Measurements from ENCODE around the gene CDH12.
"Not testable (repeated sequence)": the region's sequence is repeated elsewhere in the genome, so short reads cannot be mapped to it uniquely, and the experiment has no call there.

The CDH12 gene

GRCh38 chr5:22560147-22560546 lies 293.0 kb downstream of the CDH12 start:
- DNase-seq (ENCODE audit: low read depth), result no peak

GRCh38 chr5:22557251-22557650 lies 295.9 kb downstream of the CDH12 start:
- DNase-seq (ENCODE audit: low read depth), result no peak

GRCh38 chr5:22554475-22554874 lies 298.7 kb downstream of the CDH12 start:
- no peak for DNase-seq (ENCODE audit: low read depth)

- no peak for DNase-seq (ENCODE audit: low read depth)
These were observed 303.1 kb downstream of the CDH12 start for GRCh38 chr5:22549876-22550671.

GRCh38 chr5:22542340-22542739 lies 310.8 kb downstream of the CDH12 start:
- no peak for DNase-seq (ENCODE audit: low read depth)

- DNase-seq (ENCODE audit: low read depth), result no peak
These were observed 312.1 kb downstream of the CDH12 start for GRCh38 chr5:22541037-22541436.

- no peak for DNase-seq (ENCODE audit: low read depth)
These were observed 313.4 kb downstream of the CDH12 start for GRCh38 chr5:22539762-22540161.

GRCh38 chr5:22531986-22532385 lies 321.2 kb downstream of the CDH12 start:
- no peak for DNase-seq (ENCODE audit: low read depth)

- no peak for DNase-seq (ENCODE audit: low read depth)
These were observed 331.6 kb downstream of the CDH12 start for GRCh38 chr5:22521521-22521920.

GRCh38 chr5:22516497-22516896 lies 336.6 kb downstream of the CDH12 start:
- DNase-seq (ENCODE audit: low read depth), result not testable (repeated sequence)

- no peak for DNase-seq (ENCODE audit: low read depth)
These were observed 338.9 kb downstream of the CDH12 start for GRCh38 chr5:22514231-22514630.

- no peak for DNase-seq (ENCODE audit: low read depth)
These were observed 347.3 kb downstream of the CDH12 start for GRCh38 chr5:22505891-22506290.

GRCh38 chr5:22504411-22504810 lies 348.7 kb downstream of the CDH12 start:
- DNase-seq (ENCODE audit: low read depth), result no peak

GRCh38 chr5:22500556-22500955 lies 352.6 kb downstream of the CDH12 start:
- no peak for DNase-seq (ENCODE audit: low read depth)

GRCh38 chr5:22496666-22497065 lies 356.5 kb downstream of the CDH12 start:
- DNase-seq (ENCODE audit: low read depth), result no peak

- DNase-seq (ENCODE audit: low read depth), result no peak
These were observed 358.0 kb downstream of the CDH12 start for GRCh38 chr5:22495016-22495720.

- DNase-seq (ENCODE audit: low read depth), result no peak
These were observed 364.7 kb downstream of the CDH12 start for GRCh38 chr5:22488427-22488826.

- DNase-seq (ENCODE audit: low read depth), result no peak
These were observed 372.8 kb downstream of the CDH12 start for GRCh38 chr5:22480305-22480704.

- DNase-seq (ENCODE audit: low read depth), result no peak
These were observed 379.3 kb downstream of the CDH12 start for GRCh38 chr5:22473886-22474285.

- DNase-seq (ENCODE audit: low read depth), result no peak
These were observed 382.0 kb downstream of the CDH12 start for GRCh38 chr5:22471154-22471553.

GRCh38 chr5:22470408-22470807 lies 382.7 kb downstream of the CDH12 start:
- DNase-seq (ENCODE audit: low read depth), result no peak

- no peak for DNase-seq (ENCODE audit: low read depth)
These were observed 387.5 kb downstream of the CDH12 start for GRCh38 chr5:22465616-22466015.

GRCh38 chr5:22465177-22465576 lies 388.0 kb downstream of the CDH12 start:
- DNase-seq (ENCODE audit: low read depth), result no peak

- no peak for DNase-seq (ENCODE audit: low read depth)
These were observed 393.0 kb downstream of the CDH12 start for GRCh38 chr5:22460189-22460588.

Data from activated gamma-delta T cell treated with anti-CD3 and anti-CD28 coated beads, Interleukin-2, amount 50 U/mL, for 16 hours (primary cell).